B cell (primary cell): ENCODE results near the gene BIVM. TPM values are rescaled to one million over a fixed set of nuclear protein-coding genes. Genes with fewer than 3 reads are reported as not detected.

ENCODE experiments used
- ATAC-seq: fragments of 200-7000 bp; cut with Tn5 transposase; one replicate; pipeline ENCODE4 v1.10.0; 2021; ENCODE audit warnings: low read depth, mild to moderate bottlenecking, moderate number of reproducible peaks, moderate library complexity
- CTCF ChIA-PET: fragments of 350-600 bp; sonication (Branson Sonifier 250); formaldehyde crosslinking; loops from one replicate; lab custom pipeline; 2021; ENCODE audit warnings: antibody characterized with exemption, inconsistent platforms; lab: Charles Lee
- POLR2A ChIA-PET: fragments of 350-600 bp; sonication (Branson Sonifier 250); formaldehyde crosslinking; loops from one replicate; lab custom pipeline; 2021; ENCODE audit warnings: antibody characterized with exemption; lab: Charles Lee
- DNase-seq: peaks from one replicate; pipeline ENCODE4 v3.0.0; 2013
- H2AFZ ChIP-seq: 2 replicates; pipeline ENCODE4 v1.6.1; 2012; ENCODE audit warnings: mild to moderate bottlenecking, low read depth, low read length; ENCODE audit not compliant: insufficient read depth, poor library complexity, severe bottlenecking
- H3K27ac ChIP-seq, 2 donors: 1 replicate in 1 of 2; 2 replicates in 1 of 2; pipeline ENCODE4 v1.5.1; 2012 to 2013; ENCODE audit warnings: low read length in 2 of 2, mild to moderate bottlenecking in 2 of 2, moderate library complexity in 1 of 2
- H3K27me3 ChIP-seq, 4 experiments: fragments of 200-600 bp in 1 of 4; sonication (generic) in 1 of 4; replicated peaks in 1 of 4; 1 replicate in 2 of 4; 2 replicates in 2 of 4; pipeline versions ENCODE4 v1.6.1 to v1.7.0; 2013 to 2016; ENCODE audit warnings: low read length in 3 of 4, mild to moderate bottlenecking in 2 of 4, mixed read lengths in 1 of 4, moderate library complexity in 1 of 4; ENCODE audit not compliant: insufficient read depth in 4 of 4, control insufficient read depth in 3 of 4; ENCODE audit errors: control extremely low read depth in 1 of 4
- H3K36me3 ChIP-seq, 2 experiments: replicated peaks in 1 of 2; 1 replicate in 1 of 2; 2 replicates in 1 of 2; pipeline versions ENCODE4 v1.6.1 to v1.7.1; 2013; ENCODE audit warnings: low read length in 1 of 2; ENCODE audit not compliant: insufficient read depth in 2 of 2, control insufficient read depth in 1 of 2; ENCODE audit errors: control extremely low read depth in 1 of 2, extremely low read depth in 1 of 2
- H3K4me1 ChIP-seq, 2 donors: fragments of 200-600 bp in 1 of 2; sonication (generic) in 1 of 2; 1 replicate in 1 of 2; 2 replicates in 1 of 2; pipeline versions ENCODE4 v1.5.1 to v1.6.1; 2013 to 2017; ENCODE audit warnings: low read length in 2 of 2; ENCODE audit not compliant: control insufficient read depth in 2 of 2, insufficient read depth in 2 of 2
- H3K4me2 ChIP-seq: replicated peaks from 2 replicates; pipeline ENCODE3; 2012; ENCODE audit warnings: mild to moderate bottlenecking, low read depth, low read length; ENCODE audit not compliant: poor library complexity, severe bottlenecking
- H3K4me3 ChIP-seq, 5 experiments: fragments of 200-600 bp in 1 of 5; sonication (generic) in 1 of 5; 1 replicate in 3 of 5; 2 replicates in 2 of 5; pipeline versions ENCODE4 v1.5.1 to v1.7.0; 2011 to 2016; ENCODE audit warnings: low read length in 4 of 5, mild to moderate bottlenecking in 4 of 5, low read depth in 2 of 5, control low read depth in 1 of 5, moderate library complexity in 1 of 5; ENCODE audit not compliant: insufficient read depth in 1 of 5; ENCODE audit errors: control extremely low read depth in 1 of 5, extremely low read depth in 1 of 5
- H3K79me2 ChIP-seq: fragments of 200-600 bp; sonication (generic); one replicate; pipeline ENCODE4 v1.6.0; 2016; ENCODE audit warnings: low read length; ENCODE audit not compliant: control insufficient read depth, insufficient read depth
- H3K9ac ChIP-seq: fragments of 200-600 bp; sonication (generic); 2 replicates; pipeline ENCODE4 v1.6.1; 2017; ENCODE audit warnings: mild to moderate bottlenecking, low read length, moderate library complexity
- H3K9me3 ChIP-seq, 3 donors: one replicate each; pipeline versions ENCODE4 v1.6.1 to v1.7.1; 2013; ENCODE audit warnings: low read length in 2 of 3; ENCODE audit not compliant: control insufficient read depth in 2 of 3, insufficient read depth in 1 of 3; ENCODE audit errors: control extremely low read depth in 1 of 3
- H4K20me1 ChIP-seq: 2 replicates; pipeline ENCODE4 v1.6.0; 2012; ENCODE audit warnings: mild to moderate bottlenecking, low read length; ENCODE audit not compliant: insufficient read depth, control insufficient read depth, poor library complexity, severe bottlenecking
- H3K27ac Mint-ChIP-seq: one replicate; pipeline ENCODE4 v1.8.0; 2021; ENCODE audit warnings: mixed read lengths
- H3K27me3 Mint-ChIP-seq: one replicate; pipeline ENCODE4 v1.8.0; 2021; ENCODE audit warnings: mixed read lengths
- H3K4me1 Mint-ChIP-seq: one replicate; pipeline ENCODE4 v1.8.0; 2021; ENCODE audit warnings: mixed read lengths
- H3K4me3 Mint-ChIP-seq: one replicate; pipeline ENCODE4 v1.8.0; 2021; ENCODE audit warnings: mixed read lengths
- H3K9me3 Mint-ChIP-seq: one replicate; pipeline ENCODE4 v1.8.0; 2022; ENCODE audit warnings: mixed read lengths; ENCODE audit not compliant: insufficient read depth
- EZH2 ChIP-seq: IDR thresholded peaks from 2 replicates; pipeline ENCODE4 v1.6.1; 2012; ENCODE audit warnings: borderline replicate concordance, low read depth, mild to moderate bottlenecking, moderate library complexity, low read length; ENCODE audit not compliant: insufficient read depth, poor library complexity, severe bottlenecking
- WGBS: methylation state at CpG from one replicate; pipeline ENCODE4 v1.1.5; 2013; ENCODE audit warnings: missing lambda C conversion rate; ENCODE audit not compliant: insufficient coverage; 5-methylcytosine and 5-hydroxymethylcytosine counted together
- intact Hi-C: fragments of 100-400 bp; cut with micrococcal nuclease; formaldehyde crosslinking; loops from one replicate; pipeline ENCODE4 v1.10.0; 2022
- polyA plus RNA-seq: library from polyadenylated mRNA; depleted of rRNA; stranded (reverse); fragments of >200 nt; gene quantifications from 2 replicates; pipeline ENCODE4 v1.2.3, GENCODE V29; 2012
- total RNA-seq, 2 donors: library from RNA; stranded (reverse); fragments of 120-200 nt in 1 of 2; gene quantifications; 1 replicate in 1 of 2; 2 replicates in 1 of 2; pipeline versions ENCODE4 v1.2.3 to v1.2.4, GENCODE V29; 2013 to 2022
- TF ChIP-seq, protein P1 (sequence below): fragments of 200-600 bp; IDR thresholded peaks from one replicate; pipeline ENCODE4 v1.8.0; 2022; ENCODE audit warnings: antibody characterized with exemption, mild to moderate bottlenecking

Gene BIVM
- total and polyA plus RNA-seq, 2 donors (not counting 1 experiment from before 2014, with no cell fraction given): 1.0 to 3.6 TPM

DNA sequence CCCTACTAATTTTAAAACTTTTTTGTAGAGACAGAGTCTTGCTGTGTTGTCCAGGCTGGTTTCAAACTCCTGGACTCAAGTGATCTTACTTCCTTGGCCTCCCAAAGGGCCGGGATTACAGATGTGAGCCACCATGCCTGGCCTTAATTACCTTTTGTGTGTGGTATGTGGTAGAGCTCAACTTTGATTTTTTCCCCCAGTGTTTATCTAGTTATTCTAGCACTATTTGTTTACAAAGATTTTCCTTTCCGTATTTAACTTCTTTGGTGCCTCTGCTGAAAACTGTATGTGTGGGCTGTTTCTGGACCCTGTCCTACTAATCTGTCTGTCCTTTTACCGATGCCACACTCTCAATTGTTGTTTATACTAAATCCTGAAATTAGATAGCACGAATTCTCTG, 37.6 kb downstream of the BIVM start:
- H3K4me2 ChIP-seq: no peak overlapping the region
- no peaks in the 10 kb centered on the region for H3K9me3 ChIP-seq
- H3K79me2 ChIP-seq: no peaks in the 10 kb centered on the region
- ChIA-PET CTCF (no interaction called here), POLR2A (no interaction called here)
- no peaks in the 10 kb centered on the region for H3K36me3 ChIP-seq
- intact Hi-C loops: no loop called here
- TF ChIP-seq EZH2: no peak
- TF ChIP-seq, protein P1, sequence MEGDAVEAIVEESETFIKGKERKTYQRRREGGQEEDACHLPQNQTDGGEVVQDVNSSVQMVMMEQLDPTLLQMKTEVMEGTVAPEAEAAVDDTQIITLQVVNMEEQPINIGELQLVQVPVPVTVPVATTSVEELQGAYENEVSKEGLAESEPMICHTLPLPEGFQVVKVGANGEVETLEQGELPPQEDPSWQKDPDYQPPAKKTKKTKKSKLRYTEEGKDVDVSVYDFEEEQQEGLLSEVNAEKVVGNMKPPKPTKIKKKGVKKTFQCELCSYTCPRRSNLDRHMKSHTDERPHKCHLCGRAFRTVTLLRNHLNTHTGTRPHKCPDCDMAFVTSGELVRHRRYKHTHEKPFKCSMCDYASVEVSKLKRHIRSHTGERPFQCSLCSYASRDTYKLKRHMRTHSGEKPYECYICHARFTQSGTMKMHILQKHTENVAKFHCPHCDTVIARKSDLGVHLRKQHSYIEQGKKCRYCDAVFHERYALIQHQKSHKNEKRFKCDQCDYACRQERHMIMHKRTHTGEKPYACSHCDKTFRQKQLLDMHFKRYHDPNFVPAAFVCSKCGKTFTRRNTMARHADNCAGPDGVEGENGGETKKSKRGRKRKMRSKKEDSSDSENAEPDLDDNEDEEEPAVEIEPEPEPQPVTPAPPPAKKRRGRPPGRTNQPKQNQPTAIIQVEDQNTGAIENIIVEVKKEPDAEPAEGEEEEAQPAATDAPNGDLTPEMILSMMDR: no peak
- Mint-ChIP-seq H3K27me3 (no peaks in the 10 kb centered on the region), H3K4me3 (no peak overlapping the region), H3K27ac (no peak overlapping the region), H3K4me1 (no peaks in the 10 kb centered on the region), H3K9me3 (no peaks in the 10 kb centered on the region)
- H3K27ac ChIP-seq: no peak overlapping the region
- WGBS: no CpG with 5 or more reads among the region's 4 CpGs
- H4K20me1 ChIP-seq: no peaks in the 10 kb centered on the region
- no peaks in the 10 kb centered on the region for H3K4me1 ChIP-seq
- ATAC-seq (no peak), DNase-seq (no peak)
- H3K27me3 ChIP-seq: no peaks in the 10 kb centered on the region
- H3K9ac ChIP-seq: no peak overlapping the region
- no peak overlapping the region for H3K4me3 ChIP-seq
- H2AFZ ChIP-seq: no peak overlapping the region

DNA sequence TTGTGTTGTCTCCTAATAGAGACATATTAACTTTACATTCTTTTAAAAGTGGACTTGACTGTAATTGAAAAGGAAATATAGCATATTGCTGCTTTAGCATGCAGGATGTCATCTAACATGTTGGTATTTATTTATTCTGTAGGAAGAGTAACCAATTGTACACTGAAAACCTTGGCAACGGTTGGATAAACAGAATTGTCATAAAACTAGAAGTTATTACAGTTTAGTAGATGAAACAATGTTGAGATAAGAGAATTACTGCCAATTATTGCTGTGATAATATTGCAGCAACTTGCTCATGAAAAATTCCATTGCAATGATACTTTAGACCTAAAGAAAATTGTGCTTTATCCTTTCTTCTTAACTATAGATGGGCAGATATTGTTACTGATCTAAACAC, 39.4 kb downstream of the BIVM start:
- Histone ChIP-seq H3K79me2 (no peaks in the 10 kb centered on the region), H3K36me3 (no peaks in the 10 kb centered on the region), H3K27ac (no peak overlapping the region), H3K4me1 (no peaks in the 10 kb centered on the region), H3K9me3 (no peaks in the 10 kb centered on the region), H3K4me2 (no peak overlapping the region), H4K20me1 (no peaks in the 10 kb centered on the region), H3K27me3 (no peaks in the 10 kb centered on the region), H2AFZ (no peak overlapping the region), H3K4me3 (no peak overlapping the region), H3K9ac (no peak overlapping the region)
- no peak overlapping the region for H3K27ac Mint-ChIP-seq
- H3K4me3 Mint-ChIP-seq: no peak overlapping the region
- no peaks in the 10 kb centered on the region for H3K27me3 Mint-ChIP-seq
- DNase-seq (no peak), ATAC-seq (no peak)
- no peaks in the 10 kb centered on the region for H3K4me1 Mint-ChIP-seq
- WGBS: no CpG with 5 or more reads among the region's 1 CpG
- CTCF ChIA-PET: no interaction called here
- POLR2A ChIA-PET: no interaction called here
- intact Hi-C loops: no loop called here
- H3K9me3 Mint-ChIP-seq: no peaks in the 10 kb centered on the region
- TF ChIP-seq, protein P1: no peak
- no peak for TF ChIP-seq EZH2
